PC-3 (cell line): Measurements from ENCODE around the gene MYO16. TPM values are rescaled to one million over a fixed set of nuclear protein-coding genes. Genes with fewer than 3 reads are reported as not detected.

Source experiments
- ATAC-seq: fragments of 200-7000 bp; cut with Tn5 transposase; 2 replicates; pipeline ENCODE4 v1.9.1; 2020; ENCODE audit warnings: mild to moderate bottlenecking, moderate library complexity
- BruUV-seq: library from RNA; stranded (reverse); fragments of 400-500 nt; replicated peaks from 2 replicates; lab custom pipeline; 2021; lab: Mats Ljungman, UMichigan
- CTCF ChIA-PET: fragments of 300-600 bp; sonication (Branson Sonifier 250); formaldehyde crosslinking; loops from one replicate; lab custom pipeline; 2022; ENCODE audit warnings: antibody characterized with exemption; lab: Charles Lee
- POLR2A ChIA-PET: fragments of 300-600 bp; sonication (Branson Sonifier 250); formaldehyde crosslinking; loops from one replicate; lab custom pipeline; 2022; ENCODE audit warnings: antibody characterized with exemption; ENCODE audit not compliant: unreplicated experiment; lab: Charles Lee
- DNase-seq: peaks from one replicate; pipeline ENCODE4 v3.0.0-alpha.2; 2015
- H2AFZ ChIP-seq: fragments of 300-600 bp; sonication (generic); 2 replicates; pipeline ENCODE4 v1.6.0; 2016; ENCODE audit warnings: antibody characterized with exemption, low read length
- H3F3A ChIP-seq: fragments of 300-600 bp; sonication (generic); one replicate; pipeline ENCODE4 v1.6.0; 2017; ENCODE audit warnings: antibody characterized with exemption, low read length, control low read depth, mild to moderate bottlenecking; ENCODE audit not compliant: unreplicated experiment
- H3K27ac ChIP-seq: fragments of 300-600 bp; sonication (generic); 2 replicates; pipeline ENCODE4 v1.5.1; 2016; ENCODE audit warnings: mild to moderate bottlenecking, low read length
- H3K27me3 ChIP-seq: fragments of 300-600 bp; sonication (generic); 2 replicates; pipeline ENCODE4 v1.6.1; 2016; ENCODE audit warnings: low read length, mixed read lengths
- H3K36me3 ChIP-seq: fragments of 300-600 bp; sonication (generic); 2 replicates; pipeline ENCODE4 v1.6.1; 2016; ENCODE audit warnings: low read depth, mixed run types, low read length, mixed read lengths
- H3K4me1 ChIP-seq: fragments of 300-600 bp; sonication (generic); 2 replicates; pipeline ENCODE4 v1.5.1; 2016; ENCODE audit warnings: low read length; ENCODE audit not compliant: insufficient read depth
- H3K4me2 ChIP-seq: fragments of 300-600 bp; sonication (generic); 2 replicates; pipeline ENCODE4 v1.6.0; 2016; ENCODE audit warnings: low read length
- H3K4me3 ChIP-seq: fragments of 300-600 bp; sonication (generic); 2 replicates; pipeline ENCODE4 v1.5.1; 2016; ENCODE audit warnings: mild to moderate bottlenecking, low read length, mixed read lengths
- H3K79me2 ChIP-seq: fragments of 300-600 bp; sonication (generic); 2 replicates; pipeline ENCODE4 v1.6.1; 2017; ENCODE audit warnings: low read length, mixed read lengths
- H3K9ac ChIP-seq: fragments of 300-600 bp; sonication (generic); 2 replicates; pipeline ENCODE4 v1.6.0; 2016; ENCODE audit warnings: mild to moderate bottlenecking, low read length
- H3K9me2 ChIP-seq: fragments of 300-600 bp; sonication (generic); replicated peaks from 2 replicates; pipeline ENCODE4 v1.6.1; 2016; ENCODE audit warnings: mixed run types, low read length, mixed read lengths
- H3K9me3 ChIP-seq: fragments of 300-600 bp; sonication (generic); 2 replicates; pipeline ENCODE4 v1.6.1; 2016; ENCODE audit warnings: low read length, mixed read lengths
- H4K20me1 ChIP-seq: fragments of 300-600 bp; sonication (generic); 2 replicates; pipeline ENCODE4 v1.6.1; 2016; ENCODE audit warnings: low read length, mixed read lengths
- CTCF ChIP-seq: fragments of 300-600 bp; sonication (generic); conservative IDR thresholded peaks from 2 replicates; pipeline ENCODE4 v1.5.1; 2017; ENCODE audit warnings: antibody characterized with exemption, low read depth, mild to moderate bottlenecking, low read length
- EZH2 ChIP-seq: fragments of 300-600 bp; sonication (generic); IDR thresholded peaks from one replicate; pipeline ENCODE4 v1.6.1; 2017; ENCODE audit warnings: antibody characterized with exemption, mild to moderate bottlenecking, low read length; ENCODE audit not compliant: unreplicated experiment
- EZH2phosphoT487 ChIP-seq: fragments of 300-600 bp; sonication (generic); IDR thresholded peaks from 2 replicates; pipeline ENCODE4 v1.6.1; 2018; ENCODE audit warnings: mild to moderate bottlenecking, antibody characterized with exemption, low read length, borderline replicate concordance
- intact Hi-C: fragments of 100-400 bp; cut with micrococcal nuclease; formaldehyde crosslinking; loops from 2 replicates; pipeline ENCODE4 v1.9.0; 2023
- total RNA-seq: library from RNA; depleted of rRNA; stranded (reverse); fragments of >200 nt; gene quantifications from 2 replicates; pipeline ENCODE4 v1.2.3, GENCODE V29; 2014

The MYO16 gene
- total RNA-seq, 1 experiment from 2014 or later = not detected

GRCh38 chr13:108632649-108633167, 3.3 kb downstream of the MYO16 start:
- BruUV-seq = no TSS peak
- Histone ChIP-seq H3K27ac (no peak overlapping the region), H3K36me3 (no peaks in the 10 kb centered on the region), H3K9ac (no peak overlapping the region), H3F3A (no peaks in the 10 kb centered on the region), H3K27me3 (peaks cover 26% of the 10 kb centered on the region), H4K20me1 (no peaks in the 10 kb centered on the region), H3K9me2 (no peaks in the 10 kb centered on the region), H2AFZ (no peak overlapping the region), H3K4me3 (no peak overlapping the region), H3K9me3 (no peaks in the 10 kb centered on the region), H3K4me1 (no peaks in the 10 kb centered on the region), H3K4me2 (no peak overlapping the region), H3K79me2 (no peaks in the 10 kb centered on the region)
- POLR2A ChIA-PET = no interaction called here
- CTCF ChIA-PET = no interaction called here
- ATAC-seq = no peak
- intact Hi-C loops = no loop called here
- no peak for TF ChIP-seq EZH2
- no peak for TF ChIP-seq EZH2phosphoT487
- no peak for TF ChIP-seq CTCF
- DNase-seq = no peak

- DNase-seq (no peak), ATAC-seq (no peak)
- Histone ChIP-seq H3K27me3 (no peaks in the 10 kb centered on the region), H3F3A (no peaks in the 10 kb centered on the region), H3K9me3 (no peaks in the 10 kb centered on the region), H4K20me1 (no peaks in the 10 kb centered on the region), H3K27ac (no peak overlapping the region), H3K79me2 (no peaks in the 10 kb centered on the region), H3K4me1 (no peaks in the 10 kb centered on the region), H3K36me3 (no peaks in the 10 kb centered on the region), H3K4me3 (no peak overlapping the region), H3K9ac (no peak overlapping the region), H3K9me2 (no peaks in the 10 kb centered on the region), H2AFZ (no peak overlapping the region), H3K4me2 (no peak overlapping the region)
- POLR2A ChIA-PET = no interaction called here
- TF ChIP-seq EZH2 = no peak
- no peak for TF ChIP-seq EZH2phosphoT487
- TF ChIP-seq CTCF = no peak
- intact Hi-C loops = no loop called here
- no TSS peak for BruUV-seq
- CTCF ChIA-PET = no interaction called here
These were observed 9.5 kb downstream of the MYO16 start for GRCh38 chr13:108638901-108639300.

GRCh38 chr13:108643646-108644353, 14.4 kb downstream of the MYO16 start:
- no peaks in the 10 kb centered on the region for H3K36me3 ChIP-seq
- H3K9me2 ChIP-seq = no peaks in the 10 kb centered on the region
- no peaks in the 10 kb centered on the region for H3K9me3 ChIP-seq
- H2AFZ ChIP-seq = no peak overlapping the region
- no peak overlapping the region for H3K9ac ChIP-seq
- DNase-seq (no peak), ATAC-seq (no peak)
- H3F3A ChIP-seq = no peaks in the 10 kb centered on the region
- CTCF ChIA-PET = no interaction called here
- H3K27ac ChIP-seq = no peak overlapping the region
- no peak overlapping the region for H3K4me3 ChIP-seq
- POLR2A ChIA-PET = no interaction called here
- no peaks in the 10 kb centered on the region for H3K79me2 ChIP-seq
- H3K27me3 ChIP-seq = no peaks in the 10 kb centered on the region
- no peaks in the 10 kb centered on the region for H3K4me1 ChIP-seq
- intact Hi-C loops = no loop called here
- no peaks in the 10 kb centered on the region for H4K20me1 ChIP-seq
- no peak for TF ChIP-seq EZH2phosphoT487
- TF ChIP-seq EZH2 = no peak
- no peak for TF ChIP-seq CTCF
- BruUV-seq = no TSS peak
- no peak overlapping the region for H3K4me2 ChIP-seq
